Activated naive CD8-positive, alpha-beta T cell treated with anti-CD3 and anti-CD28 coated beads, Interleukin-2, amount 50 U/mL, for 24 hours (primary cell): Measurements from ENCODE around the gene COL15A1.

Experiments used
- ATAC-seq: fragments of 150-1000 bp; cut with Tn5 transposase; one replicate; pipeline ENCODE4 v1.10.0; 2021
- DNase-seq: peaks from one replicate; pipeline ENCODE4 v3.0.0; 2021
- H3K27ac Mint-ChIP-seq: one replicate; pipeline ENCODE4 v1.8.0; 2021; ENCODE audit warnings: mild to moderate bottlenecking, mixed read lengths
- H3K27me3 Mint-ChIP-seq: one replicate; pipeline ENCODE4 v1.8.0; 2021; ENCODE audit warnings: mixed read lengths
- H3K36me3 Mint-ChIP-seq: one replicate; pipeline ENCODE4 v1.8.0; 2021; ENCODE audit warnings: low read depth, mixed read lengths
- H3K4me1 Mint-ChIP-seq: one replicate; pipeline ENCODE4 v1.8.0; 2021; ENCODE audit warnings: mixed read lengths
- H3K4me3 Mint-ChIP-seq: one replicate; pipeline ENCODE4 v1.8.0; 2021; ENCODE audit warnings: mild to moderate bottlenecking, moderate library complexity, mixed read lengths
- H3K9me3 Mint-ChIP-seq: one replicate; pipeline ENCODE4 v1.8.0; 2021; ENCODE audit warnings: mixed read lengths

The COL15A1 gene

DNA sequence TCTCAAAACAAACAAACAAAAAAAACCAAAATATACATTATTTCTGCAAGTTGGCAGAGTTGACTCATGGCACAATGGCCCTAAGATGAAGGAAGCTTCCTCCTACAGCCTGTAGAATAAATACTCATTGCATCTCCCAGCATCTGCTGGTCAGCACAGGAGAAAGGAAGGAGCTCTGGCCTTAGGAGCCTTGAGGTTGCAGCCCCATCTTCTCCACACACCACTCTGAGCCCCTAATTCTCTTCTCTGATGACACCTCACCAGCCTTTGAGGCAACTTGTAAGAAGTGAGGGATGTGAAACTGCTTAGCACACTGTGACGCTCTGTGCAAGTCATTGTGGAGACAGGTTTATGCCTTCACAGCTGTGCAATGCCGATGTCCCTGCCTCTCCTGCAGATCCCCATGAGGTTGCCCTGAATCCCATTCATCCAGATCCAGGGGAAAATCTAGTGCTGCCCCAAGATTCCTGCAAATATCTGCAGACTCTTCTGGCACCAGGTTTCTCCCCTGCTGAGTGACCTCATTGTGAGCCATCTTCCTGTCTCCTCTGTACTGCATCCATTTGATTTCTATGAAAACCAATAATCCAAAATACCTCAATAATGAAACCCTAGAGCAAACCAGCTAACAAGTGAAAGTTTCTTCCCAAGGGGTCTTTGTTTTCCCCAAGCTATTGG is 95.9 kb downstream of the COL15A1 start:
- Mint-ChIP-seq H3K9me3 (peaks cover 7% of the 10 kb centered on the region), H3K27ac (no peak overlapping the region), H3K27me3 (no peaks in the 10 kb centered on the region), H3K36me3 (peaks cover 4% of the 10 kb centered on the region), H3K4me1 (peaks cover 20% of the 10 kb centered on the region), H3K4me3 (no peak overlapping the region)
- ATAC-seq: peak; percentile 33
- no peak for DNase-seq

- DNase-seq (no peak), ATAC-seq (no peak)
- Mint-ChIP-seq H3K9me3 (peaks cover 7% of the 10 kb centered on the region), H3K36me3 (peaks cover 4% of the 10 kb centered on the region), H3K27me3 (no peaks in the 10 kb centered on the region), H3K27ac (no peak overlapping the region), H3K4me1 (peaks cover 19% of the 10 kb centered on the region), H3K4me3 (no peak overlapping the region)
Measured at GRCh38 chr9:99040251-99040900, 96.7 kb downstream of the COL15A1 start.

GRCh38 chr9:99040911-99041582 is 97.3 kb downstream of the COL15A1 start:
- no peak overlapping the region for H3K27ac Mint-ChIP-seq
- H3K9me3 Mint-ChIP-seq: peaks cover 7% of the 10 kb centered on the region
- H3K4me3 Mint-ChIP-seq: no peak overlapping the region
- no peaks in the 10 kb centered on the region for H3K27me3 Mint-ChIP-seq
- ATAC-seq (peak; percentile 29), DNase-seq (no peak)
- peaks cover 4% of the 10 kb centered on the region for H3K36me3 Mint-ChIP-seq
- H3K4me1 Mint-ChIP-seq: peaks cover 14% of the 10 kb centered on the region

GRCh38 chr9:99041618-99042017 is 97.9 kb downstream of the COL15A1 start:
- Mint-ChIP-seq H3K36me3 (peaks cover 4% of the 10 kb centered on the region), H3K27ac (no peak overlapping the region), H3K27me3 (no peaks in the 10 kb centered on the region), H3K9me3 (peaks cover 7% of the 10 kb centered on the region), H3K4me3 (no peak overlapping the region), H3K4me1 (peaks cover 16% of the 10 kb centered on the region)
- no peak for ATAC-seq
- no peak for DNase-seq

- peaks cover 7% of the 10 kb centered on the region for H3K9me3 Mint-ChIP-seq
- H3K36me3 Mint-ChIP-seq: peaks cover 4% of the 10 kb centered on the region
- DNase-seq: no peak
- no peak for ATAC-seq
- H3K4me1 Mint-ChIP-seq: peaks cover 16% of the 10 kb centered on the region
- no peak overlapping the region for H3K27ac Mint-ChIP-seq
- no peaks in the 10 kb centered on the region for H3K27me3 Mint-ChIP-seq
- no peak overlapping the region for H3K4me3 Mint-ChIP-seq
Measured at GRCh38 chr9:99042620-99043019, 98.9 kb downstream of the COL15A1 start.

DNA sequence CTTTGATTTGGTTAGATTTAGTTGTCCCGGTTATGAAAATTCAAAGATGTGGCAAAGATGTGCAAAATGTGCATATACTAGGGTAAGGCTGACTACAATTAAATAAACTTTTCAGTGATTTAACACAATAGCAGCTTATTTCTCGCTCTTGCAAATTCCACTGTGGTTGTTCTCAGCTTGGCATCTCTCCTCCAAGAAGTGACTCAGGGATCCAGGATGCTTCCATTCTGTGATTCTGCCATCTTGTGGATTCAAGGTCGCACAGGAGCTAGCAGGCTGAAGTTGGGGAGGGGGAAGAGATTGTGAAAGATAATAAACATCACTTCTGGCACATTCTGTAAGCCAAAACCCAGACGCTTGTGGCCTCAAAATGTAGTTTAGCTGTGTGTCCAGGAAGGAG is 101.1 kb downstream of the COL15A1 start:
- Mint-ChIP-seq H3K4me3 (no peak overlapping the region), H3K27ac (no peak overlapping the region), H3K36me3 (peaks cover 4% of the 10 kb centered on the region), H3K27me3 (no peaks in the 10 kb centered on the region), H3K9me3 (peaks cover 7% of the 10 kb centered on the region), H3K4me1 (peaks cover 14% of the 10 kb centered on the region)
- DNase-seq (no peak), ATAC-seq (no peak)

- DNase-seq (no peak), ATAC-seq (no peak)
- Mint-ChIP-seq H3K27ac (no peak overlapping the region), H3K4me1 (peaks cover 10% of the 10 kb centered on the region), H3K4me3 (no peak overlapping the region), H3K27me3 (no peaks in the 10 kb centered on the region), H3K9me3 (peaks cover 7% of the 10 kb centered on the region), H3K36me3 (peaks cover 4% of the 10 kb centered on the region)
Measured at GRCh38 chr9:99046068-99046467, 102.4 kb downstream of the COL15A1 start.

DNA sequence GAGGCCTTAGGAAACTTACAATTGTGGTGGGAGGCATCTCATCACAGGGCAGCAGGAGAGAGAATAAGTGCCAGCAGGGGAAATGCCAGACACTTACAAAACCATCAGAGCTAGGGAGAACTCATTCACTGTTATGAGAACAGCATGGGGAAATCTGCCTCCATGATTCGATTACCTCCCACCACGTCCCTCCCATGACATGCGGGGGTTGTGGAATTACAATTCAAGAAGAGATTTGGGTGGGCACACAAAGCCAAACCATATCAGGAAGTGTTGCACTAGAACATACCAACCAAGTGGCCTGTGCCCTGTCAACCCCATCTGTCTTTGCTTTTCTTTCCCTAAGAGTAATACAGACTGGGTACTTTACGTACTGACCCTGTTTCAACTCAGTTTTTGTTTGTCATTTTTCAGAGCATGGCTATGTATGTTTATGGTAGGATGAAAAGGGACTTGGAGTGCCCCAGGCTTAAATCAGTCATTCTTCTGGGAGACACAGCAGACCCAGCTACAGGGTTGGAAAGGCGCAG is 102.9 kb downstream of the COL15A1 start:
- H3K27me3 Mint-ChIP-seq: no peaks in the 10 kb centered on the region
- DNase-seq: no peak
- peaks cover 4% of the 10 kb centered on the region for H3K36me3 Mint-ChIP-seq
- ATAC-seq: no peak
- no peak overlapping the region for H3K4me3 Mint-ChIP-seq
- peaks cover 7% of the 10 kb centered on the region for H3K9me3 Mint-ChIP-seq
- H3K4me1 Mint-ChIP-seq: peaks cover 5% of the 10 kb centered on the region
- no peak overlapping the region for H3K27ac Mint-ChIP-seq

GRCh38 chr9:99049228-99049627 is 105.5 kb downstream of the COL15A1 start:
- Mint-ChIP-seq H3K9me3 (peaks cover 2% of the 10 kb centered on the region), H3K27me3 (no peaks in the 10 kb centered on the region), H3K36me3 (peaks cover under 1% of the 10 kb centered on the region), H3K27ac (no peak overlapping the region), H3K4me3 (no peak overlapping the region), H3K4me1 (peaks cover 19% of the 10 kb centered on the region)
- DNase-seq (no peak), ATAC-seq (no peak)

GRCh38 chr9:99049641-99050040 is 105.9 kb downstream of the COL15A1 start:
- no peaks in the 10 kb centered on the region for H3K36me3 Mint-ChIP-seq
- H3K9me3 Mint-ChIP-seq: no peaks in the 10 kb centered on the region
- H3K27ac Mint-ChIP-seq: no peak overlapping the region
- DNase-seq (no peak), ATAC-seq (no peak)
- peaks cover 23% of the 10 kb centered on the region for H3K4me1 Mint-ChIP-seq
- no peaks in the 10 kb centered on the region for H3K27me3 Mint-ChIP-seq
- no peak overlapping the region for H3K4me3 Mint-ChIP-seq

- DNase-seq (no peak), ATAC-seq (no peak)
- Mint-ChIP-seq H3K4me1 (peaks cover 28% of the 10 kb centered on the region), H3K36me3 (no peaks in the 10 kb centered on the region), H3K27me3 (no peaks in the 10 kb centered on the region), H3K27ac (no peak overlapping the region), H3K4me3 (no peak overlapping the region), H3K9me3 (no peaks in the 10 kb centered on the region)
Measured at GRCh38 chr9:99050292-99050911, 106.7 kb downstream of the COL15A1 start.

DNA sequence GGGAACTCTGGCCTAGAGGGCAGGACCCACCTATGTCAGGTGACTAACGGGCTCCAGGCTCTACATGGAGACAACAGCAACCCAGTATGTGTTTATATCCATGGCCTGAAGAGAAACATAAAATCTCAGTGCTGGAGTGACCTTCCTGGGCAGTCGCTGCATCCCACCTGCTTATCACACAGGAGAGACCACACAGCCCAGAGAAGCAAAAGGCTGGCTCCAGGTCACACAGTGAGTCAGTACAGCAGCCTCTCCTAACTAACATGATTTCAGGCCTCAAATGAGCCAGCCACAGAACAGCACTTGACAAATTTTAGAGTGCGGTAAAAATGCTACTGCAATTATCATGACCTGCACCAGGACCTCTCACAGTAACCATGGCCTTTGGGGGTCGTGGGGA is 107.2 kb downstream of the COL15A1 start:
- Mint-ChIP-seq H3K36me3 (no peaks in the 10 kb centered on the region), H3K4me3 (no peak overlapping the region), H3K27me3 (no peaks in the 10 kb centered on the region), H3K9me3 (no peaks in the 10 kb centered on the region), H3K4me1 (peaks cover 34% of the 10 kb centered on the region), H3K27ac (no peak overlapping the region)
- ATAC-seq (no peak), DNase-seq (no peak)

DNA sequence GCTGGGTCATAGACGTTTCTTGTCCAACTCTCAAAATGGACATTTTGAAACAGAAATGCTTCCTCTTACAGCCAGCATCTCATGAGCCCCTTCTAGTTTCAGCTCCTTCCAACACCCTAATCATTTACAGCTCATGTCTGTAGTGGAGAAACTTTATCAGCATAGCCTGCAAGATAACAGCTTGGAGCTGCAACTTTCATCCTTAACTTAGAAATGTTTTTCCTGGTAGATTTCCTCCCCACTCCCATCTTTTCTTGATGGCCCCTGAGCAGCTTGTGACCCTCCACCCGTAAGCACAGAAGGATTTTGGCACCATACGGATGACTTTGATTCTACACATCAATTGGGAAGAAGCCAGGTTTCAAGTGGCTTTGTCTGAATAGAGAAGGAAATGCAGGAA is 107.7 kb downstream of the COL15A1 start:
- DNase-seq: no peak
- Mint-ChIP-seq H3K9me3 (no peaks in the 10 kb centered on the region), H3K27ac (no peak overlapping the region), H3K36me3 (no peaks in the 10 kb centered on the region), H3K27me3 (no peaks in the 10 kb centered on the region), H3K4me1 (peaks cover 36% of the 10 kb centered on the region), H3K4me3 (no peak overlapping the region)
- ATAC-seq: no peak

DNA sequence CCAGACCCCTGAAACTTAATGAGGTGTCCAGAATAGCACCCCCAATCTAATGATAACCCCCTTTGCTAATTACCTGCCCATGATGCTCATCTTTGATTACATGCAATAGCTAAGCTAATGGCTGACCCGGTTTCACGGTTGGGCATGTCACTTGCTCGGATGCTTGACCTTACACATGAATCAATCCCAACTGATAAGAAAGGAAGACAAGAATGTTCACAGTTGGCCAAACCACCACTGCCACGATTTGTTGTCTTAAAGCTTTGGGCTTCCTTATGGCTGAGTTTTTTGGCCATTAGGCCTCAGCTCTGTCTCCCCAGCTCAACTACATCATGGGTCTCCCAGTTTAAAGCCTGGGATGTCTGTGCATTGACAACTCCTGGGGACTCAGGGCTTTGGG is 108.1 kb downstream of the COL15A1 start:
- Mint-ChIP-seq H3K27me3 (no peaks in the 10 kb centered on the region), H3K4me1 (peaks cover 40% of the 10 kb centered on the region), H3K9me3 (no peaks in the 10 kb centered on the region), H3K36me3 (no peaks in the 10 kb centered on the region), H3K4me3 (no peak overlapping the region), H3K27ac (no peak overlapping the region)
- ATAC-seq (no peak), DNase-seq (no peak)
